Smooth muscle cell (in vitro differentiated cells): ENCODE data around the gene DMAC2L. TPM values are rescaled to one million over a fixed set of nuclear protein-coding genes. Genes with fewer than 3 reads are reported as not detected.
"Not testable (repeated sequence)": the region's sequence is repeated elsewhere in the genome, so short reads cannot be mapped to it uniquely, and the experiment has no call there.

ENCODE experiments used
- DNase-seq: peaks from one replicate; lab custom pipeline; 2025; ENCODE audit not compliant: unreplicated experiment; lab: John Stamatoyannopoulos, UW
- H2AFZ ChIP-seq: fragments of 200-600 bp; sonication (generic); 2 replicates; pipeline ENCODE4 v1.6.0; 2016; ENCODE audit warnings: antibody characterized with exemption, low read depth, mild to moderate bottlenecking
- H3F3A ChIP-seq: fragments of 200-600 bp; sonication (generic); 2 replicates; pipeline ENCODE4 v1.6.0; 2017; ENCODE audit warnings: antibody characterized with exemption, low read depth
- H3K27ac ChIP-seq: fragments of 200-600 bp; sonication (generic); 2 replicates; pipeline ENCODE4 v1.5.1; 2016; ENCODE audit warnings: low read depth, mild to moderate bottlenecking
- H3K27me3 ChIP-seq: fragments of 200-600 bp; sonication (generic); 2 replicates; pipeline ENCODE4 v1.6.1; 2016; ENCODE audit warnings: low read depth, mild to moderate bottlenecking
- H3K36me3 ChIP-seq: fragments of 200-600 bp; sonication (generic); 2 replicates; pipeline ENCODE4 v1.5.1; 2016; ENCODE audit warnings: low read depth
- H3K4me1 ChIP-seq: fragments of 200-600 bp; sonication (generic); 2 replicates; pipeline ENCODE4 v1.5.1; 2016; ENCODE audit warnings: low read depth
- H3K4me2 ChIP-seq: fragments of 200-600 bp; sonication (generic); 2 replicates; pipeline ENCODE4 v1.6.0; 2016; ENCODE audit warnings: mild to moderate bottlenecking
- H3K4me3 ChIP-seq: fragments of 200-600 bp; sonication (generic); 2 replicates; pipeline ENCODE4 v1.5.1; 2016; ENCODE audit warnings: mild to moderate bottlenecking
- H3K79me2 ChIP-seq: fragments of 200-600 bp; sonication (generic); 2 replicates; pipeline ENCODE4 v1.6.0; 2016; ENCODE audit warnings: low read depth, mild to moderate bottlenecking
- H3K9ac ChIP-seq: fragments of 200-600 bp; sonication (generic); 2 replicates; pipeline ENCODE4 v1.6.0; 2016; ENCODE audit warnings: low read depth
- H3K9me3 ChIP-seq: fragments of 200-600 bp; sonication (generic); replicated peaks from 2 replicates; pipeline ENCODE4 v1.5.1; 2016; ENCODE audit warnings: low read depth
- H4K20me1 ChIP-seq: fragments of 200-600 bp; sonication (generic); 2 replicates; pipeline ENCODE4 v1.6.0; 2016; ENCODE audit warnings: low read depth
- CTCF ChIP-seq: fragments of 200-600 bp; sonication (generic); IDR thresholded peaks from 2 replicates; pipeline ENCODE4 v1.5.1; 2017; ENCODE audit warnings: borderline replicate concordance, mild to moderate bottlenecking, antibody characterized with exemption; ENCODE audit not compliant: insufficient read depth, poor library complexity, severe bottlenecking
- WGBS: methylation state at CpG from one replicate; pipeline ENCODE4 v1.1.7; 2016; ENCODE audit warnings: low lambda C conversion rate; 5-methylcytosine and 5-hydroxymethylcytosine counted together
- polyA plus RNA-seq: library from polyadenylated mRNA; unstranded; fragments of >200 nt; fragmentation: Nextera tagmentation; extraction: Ambion mirVana; gene quantifications from 2 replicates; pipeline ENCODE4 v1.2.1, GENCODE V29; 2016
- total RNA-seq: library from RNA; depleted of rRNA; stranded (reverse); fragments of >200 nt; gene quantifications from 2 replicates; pipeline ENCODE4 v1.2.3, GENCODE V29; 2014

The DMAC2L gene
- total and polyA plus RNA-seq, 2 experiments from 2014 or later = 1.6 to 8.5 TPM

- Histone ChIP-seq H3K4me1 (peaks cover 13% of the 10 kb centered on the region), H4K20me1 (no peaks in the 10 kb centered on the region), H3K9me3 (no peaks in the 10 kb centered on the region), H3F3A (no peaks in the 10 kb centered on the region), H3K27ac (no peak overlapping the region), H3K4me2 (no peak overlapping the region), H3K27me3 (no peaks in the 10 kb centered on the region), H3K36me3 (no peaks in the 10 kb centered on the region), H3K4me3 (no peak overlapping the region), H3K79me2 (no peaks in the 10 kb centered on the region), H2AFZ (no peak overlapping the region), H3K9ac (no peak overlapping the region)
- DNase-seq = no peak
- 71% methylated on average over 4 of the region's 4 CpGs for WGBS
- TF ChIP-seq CTCF = no peak
Observed at GRCh38 chr14:50353126-50353525, 41.0 kb downstream of the DMAC2L start.

DNA sequence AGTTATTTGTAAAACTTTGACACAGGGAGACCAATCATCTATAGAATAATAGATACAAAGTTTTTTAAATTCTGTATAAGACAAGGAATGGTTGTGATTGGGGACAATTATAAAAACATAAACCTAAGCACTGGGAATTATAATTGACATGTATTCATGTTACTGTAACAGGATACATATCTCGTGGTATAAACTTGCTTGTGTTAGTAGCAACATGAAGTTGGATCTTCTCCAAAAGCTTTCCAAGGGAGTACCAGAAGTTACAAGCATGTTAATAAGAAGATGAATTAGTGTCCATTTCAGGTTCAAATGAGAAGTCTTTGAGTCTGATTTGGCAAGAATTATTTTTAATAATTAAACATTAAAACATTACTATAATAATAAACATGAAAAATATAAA is 42.4 kb downstream of the DMAC2L start:
- no peak for TF ChIP-seq CTCF
- DNase-seq = no peak
- WGBS = 79% methylated on average over 1 of the region's 1 CpG

GRCh38 chr14:50355692-50356091 is 43.6 kb downstream of the DMAC2L start:
- H2AFZ ChIP-seq = no peak overlapping the region
- H3K4me1 ChIP-seq = peaks cover 8% of the 10 kb centered on the region

More for the DNA sequence above, 42.4 kb downstream of the DMAC2L start:
- Histone ChIP-seq H4K20me1 (no peaks in the 10 kb centered on the region), H3K9ac (no peak overlapping the region), H3K4me1 (peaks cover 8% of the 10 kb centered on the region), H3K9me3 (no peaks in the 10 kb centered on the region), H3F3A (no peaks in the 10 kb centered on the region), H3K27ac (no peak overlapping the region), H3K79me2 (no peaks in the 10 kb centered on the region), H2AFZ (no peak overlapping the region), H3K36me3 (no peaks in the 10 kb centered on the region), H3K27me3 (no peaks in the 10 kb centered on the region), H3K4me2 (no peak overlapping the region), H3K4me3 (no peak overlapping the region)

DNA sequence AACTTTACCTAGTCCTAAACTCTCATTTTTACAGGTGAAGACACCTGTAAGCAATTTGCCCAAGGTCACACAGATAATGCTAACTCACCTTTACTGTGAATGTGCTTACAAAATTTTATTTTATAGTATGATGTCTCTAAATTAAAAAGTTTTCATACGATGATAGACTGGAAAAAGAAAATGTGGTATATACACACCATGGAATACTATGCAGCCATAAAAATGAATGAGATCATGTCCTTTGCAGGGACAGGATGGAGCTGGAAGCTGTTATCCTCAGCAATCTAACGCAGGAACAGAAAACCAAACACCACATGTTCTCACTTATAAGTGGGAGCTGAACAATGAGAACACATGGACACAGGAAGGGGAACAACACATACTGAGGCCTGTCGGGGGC is 44.2 kb downstream of the DMAC2L start:
- H3K4me2 ChIP-seq, H3K79me2 ChIP-seq, H3K27ac ChIP-seq, H4K20me1 ChIP-seq, H3K9me3 ChIP-seq, H3K4me1 ChIP-seq, H3K36me3 ChIP-seq, H2AFZ ChIP-seq, DNase-seq, H3F3A ChIP-seq, H3K4me3 ChIP-seq, H3K27me3 ChIP-seq, H3K9ac ChIP-seq: not testable (repeated sequence)
- WGBS = 95% methylated on average over 3 of the region's 3 CpGs

More at GRCh38 chr14:50355692-50356091, 43.6 kb downstream of the DMAC2L start:
- Histone ChIP-seq H3K27me3 (no peaks in the 10 kb centered on the region), H3K9me3 (no peaks in the 10 kb centered on the region), H3K4me3 (no peak overlapping the region), H4K20me1 (no peaks in the 10 kb centered on the region), H3K36me3 (no peaks in the 10 kb centered on the region), H3K4me2 (no peak overlapping the region), H3K27ac (no peak overlapping the region), H3K9ac (no peak overlapping the region), H3F3A (no peaks in the 10 kb centered on the region), H3K79me2 (no peaks in the 10 kb centered on the region)
- TF ChIP-seq CTCF = no peak
- 91% methylated on average over 1 of the region's 1 CpG for WGBS
- DNase-seq = no peak
